Stimulated activated CD8-positive, alpha-beta memory T cell treated with anti-CD3 and anti-CD28 coated beads, Interleukin-15, amount 100 ng/mL, for 24 hours (primary cell): ENCODE measurements around the gene GNGT2.

ENCODE experiments used
- DNase-seq: peaks from one replicate; pipeline ENCODE4 v3.0.0-alpha.2; 2020; ENCODE audit warnings: low read depth

GNGT2 gene

GRCh38 chr17:49168706-49169105, 41.7 kb downstream of the GNGT2 start:
- DNase-seq, result no peak

GRCh38 chr17:49165143-49165542, 45.2 kb downstream of the GNGT2 start:
- no peak for DNase-seq

- no peak for DNase-seq
Observed at GRCh38 chr17:49162866-49163265, 47.5 kb downstream of the GNGT2 start.

GRCh38 chr17:49157784-49158183, 52.6 kb downstream of the GNGT2 start:
- DNase-seq, result no peak

GRCh38 chr17:49156256-49156655, 54.1 kb downstream of the GNGT2 start:
- DNase-seq, result no peak
